HG02884 (cell line): ENCODE data around the gene SOCS7.

Experiments used
- ATAC-seq: cut with Tn5 transposase; IDR thresholded peaks from one replicate; pipeline ENCODE4 v1.9.1; 2021; ENCODE audit warnings: mild to moderate bottlenecking, moderate library complexity; ENCODE audit not compliant: unreplicated experiment

SOCS7 gene

GRCh38 chr17:38336838-38337237, 14.8 kb upstream of the SOCS7 start:
- ATAC-seq, result no peak

DNA sequence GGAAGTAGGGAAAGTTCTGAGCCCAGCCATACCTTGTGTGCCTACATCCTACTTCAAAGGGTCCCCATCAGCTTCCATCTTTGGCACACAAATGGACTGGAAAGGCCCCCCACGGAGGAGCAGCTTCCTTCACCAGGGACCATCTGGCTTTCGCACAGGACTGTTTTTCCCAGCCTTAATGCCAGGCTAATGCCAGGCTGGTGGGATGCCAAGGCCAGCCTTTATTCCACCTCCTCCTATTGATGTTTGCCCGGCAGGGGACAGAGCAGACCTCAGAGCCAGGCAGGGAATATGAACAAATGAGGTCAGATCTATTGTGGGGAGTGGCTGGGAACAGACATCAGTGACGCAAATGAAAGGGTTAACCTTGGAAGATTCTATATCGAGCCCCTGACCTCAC, 13.6 kb upstream of the SOCS7 start:
- no peak for ATAC-seq

GRCh38 chr17:38338535-38338934, 13.1 kb upstream of the SOCS7 start:
- no peak for ATAC-seq

- no peak for ATAC-seq
These were observed 11.8 kb upstream of the SOCS7 start for GRCh38 chr17:38339891-38340290.

GRCh38 chr17:38341035-38341721, 10.5 kb upstream of the SOCS7 start:
- ATAC-seq, result no peak

DNA sequence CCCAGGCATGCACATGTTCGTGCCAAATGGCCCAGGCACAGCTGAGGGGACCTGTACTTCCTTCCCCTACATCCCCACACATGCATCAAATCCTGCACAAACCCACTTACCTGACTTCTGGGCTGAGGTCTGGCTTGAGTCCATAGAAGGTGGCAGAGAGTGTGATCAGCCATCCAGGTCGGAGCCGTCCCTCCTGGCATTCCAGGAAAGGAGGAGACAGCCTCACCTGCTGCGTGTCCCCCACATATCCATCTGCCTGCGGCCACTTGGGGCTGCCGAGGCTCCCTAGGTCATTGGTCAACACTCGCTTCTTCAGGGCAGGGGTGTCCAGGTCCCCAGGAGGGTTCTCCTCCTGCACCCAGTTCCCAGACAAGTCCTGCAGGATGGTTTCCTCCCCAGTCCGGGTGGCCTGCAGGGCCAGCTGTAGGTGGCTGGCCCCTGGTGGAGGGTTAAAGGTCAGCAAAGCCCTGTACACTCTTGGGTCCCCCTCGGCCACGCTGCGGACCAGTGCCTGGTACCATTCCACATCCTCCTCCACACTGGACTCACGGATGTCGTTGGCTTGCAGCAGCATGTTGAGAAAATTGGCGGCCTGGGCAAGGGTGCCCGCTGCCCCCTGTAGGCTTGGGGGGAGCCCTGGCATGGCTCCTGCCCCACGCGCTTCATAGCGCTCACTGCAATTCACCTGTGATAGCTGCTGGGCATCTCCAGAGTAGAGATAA, 8.6 kb upstream of the SOCS7 start:
- ATAC-seq, result no peak

- no peak for ATAC-seq
These were observed 7.8 kb upstream of the SOCS7 start, which contains the start of gene GPR179 for GRCh38 chr17:38343608-38344419. Gene GPR179 (minus strand): TSS chr17:38343956. CDS start chr17:38343789, 167 bp downstream.

- no peak for ATAC-seq
These were observed 7.3 kb upstream of the SOCS7 start for GRCh38 chr17:38344420-38344745.

- ATAC-seq, result no peak
These were observed 5.9 kb upstream of the SOCS7 start for GRCh38 chr17:38345743-38346142.

GRCh38 chr17:38349097-38349730, 2.4 kb upstream of the SOCS7 start:
- no peak for ATAC-seq

DNA sequence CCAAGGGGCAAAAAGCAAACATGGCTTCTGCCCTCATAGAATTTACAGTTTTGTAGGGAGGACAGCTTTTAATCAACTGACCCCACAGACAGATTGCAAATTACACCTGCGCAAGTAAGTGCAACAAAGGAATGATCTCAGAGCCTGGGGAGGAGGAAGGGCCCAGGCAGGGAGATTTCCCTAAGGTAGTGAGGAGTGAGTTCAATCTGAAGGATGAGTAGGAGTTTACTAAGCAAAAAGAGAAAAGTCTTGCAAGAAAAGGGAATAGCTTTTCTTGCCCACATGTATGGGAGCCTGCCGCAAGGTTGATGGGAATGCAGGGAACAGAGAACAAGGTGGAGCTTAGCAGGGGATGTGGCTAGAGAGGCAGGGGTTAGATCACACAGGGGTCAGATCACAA, 1.6 kb upstream of the SOCS7 start:
- ATAC-seq, result no peak

- peak; percentile 9 for ATAC-seq
These were observed 821 bp downstream of the SOCS7 start for GRCh38 chr17:38352245-38353085.

DNA sequence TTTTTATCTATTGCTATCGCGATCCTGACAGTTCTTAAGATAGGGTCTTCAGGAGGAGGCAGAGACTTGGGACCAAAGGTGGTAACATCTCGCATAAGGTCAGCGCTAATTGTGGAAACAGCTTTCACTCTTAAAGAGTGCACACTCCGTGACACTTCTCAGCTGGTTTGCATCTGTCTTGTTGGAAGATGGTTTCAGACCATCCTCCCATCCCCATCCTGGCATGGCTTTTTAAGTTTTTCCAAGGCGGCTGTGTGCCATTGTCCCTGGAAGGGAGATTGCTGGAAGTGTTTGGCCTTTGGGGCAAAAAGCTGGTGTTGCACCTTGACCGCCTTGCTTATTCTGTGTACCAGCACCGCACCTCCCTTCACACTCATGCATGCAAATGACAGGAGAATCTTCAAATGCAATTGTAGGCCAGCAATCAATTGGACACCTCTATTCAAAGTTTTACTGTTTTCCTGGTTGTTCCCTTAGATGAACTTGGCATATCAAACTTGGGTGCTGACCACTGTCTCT, 1.5 kb downstream of the SOCS7 start:
- ATAC-seq, result no peak

GRCh38 chr17:38353668-38354067, 2.0 kb downstream of the SOCS7 start:
- ATAC-seq, result no peak

GRCh38 chr17:38354466-38354865, 2.8 kb downstream of the SOCS7 start:
- no peak for ATAC-seq

DNA sequence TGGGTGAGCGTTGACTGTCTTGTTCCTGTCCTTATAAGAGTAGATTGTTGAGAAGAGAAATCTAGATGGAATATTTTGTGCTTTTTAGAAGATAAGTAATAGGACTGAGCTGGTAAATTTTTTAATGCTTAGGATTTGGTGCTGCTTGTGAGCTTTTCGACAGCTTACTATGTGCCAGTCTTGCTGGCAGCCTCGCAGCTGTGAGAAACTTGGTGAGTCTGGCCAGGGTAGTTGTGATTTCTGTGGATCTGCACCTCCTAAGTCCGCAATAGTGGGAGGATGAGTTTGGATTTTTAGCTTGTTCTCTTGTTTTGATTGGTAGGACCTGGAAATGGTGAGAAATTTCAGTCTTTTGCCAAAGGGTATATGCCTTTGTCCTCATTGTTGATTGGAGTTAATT, 3.6 kb downstream of the SOCS7 start:
- ATAC-seq, result no peak

GRCh38 chr17:38357486-38358123, 6.0 kb downstream of the SOCS7 start:
- ATAC-seq, result no peak

- no peak for ATAC-seq
These were observed 7.2 kb downstream of the SOCS7 start for GRCh38 chr17:38358586-38359513.
